T-helper 22 cell (primary cell): ENCODE measurements around the gene DCT.

Experiments used
- DNase-seq: peaks from one replicate; pipeline ENCODE4 v3.0.0-alpha.2; 2020; ENCODE audit warnings: low read depth

Gene DCT

GRCh38 chr13:94454334-94454733, 25.1 kb downstream of the DCT start:
- DNase-seq = no peak

DNA sequence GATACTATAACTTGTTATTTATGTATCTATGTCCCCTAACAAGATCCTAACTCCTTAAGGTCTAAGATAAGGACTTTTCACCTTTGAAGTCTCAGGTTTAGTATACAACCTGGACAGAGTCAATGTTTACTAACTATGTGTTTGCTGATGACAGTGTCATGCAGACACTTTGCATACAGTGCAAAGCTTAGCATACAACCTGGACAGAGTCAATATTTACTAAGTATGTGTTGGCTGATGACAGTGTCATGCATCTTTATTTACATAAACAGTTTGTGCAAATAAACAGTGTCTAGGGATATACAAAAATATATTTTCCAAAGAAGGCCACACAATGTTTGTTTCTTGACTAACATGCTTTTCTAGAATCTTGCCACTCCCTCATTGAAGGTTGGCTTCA, 34.7 kb downstream of the DCT start:
- DNase-seq = no peak

DNA sequence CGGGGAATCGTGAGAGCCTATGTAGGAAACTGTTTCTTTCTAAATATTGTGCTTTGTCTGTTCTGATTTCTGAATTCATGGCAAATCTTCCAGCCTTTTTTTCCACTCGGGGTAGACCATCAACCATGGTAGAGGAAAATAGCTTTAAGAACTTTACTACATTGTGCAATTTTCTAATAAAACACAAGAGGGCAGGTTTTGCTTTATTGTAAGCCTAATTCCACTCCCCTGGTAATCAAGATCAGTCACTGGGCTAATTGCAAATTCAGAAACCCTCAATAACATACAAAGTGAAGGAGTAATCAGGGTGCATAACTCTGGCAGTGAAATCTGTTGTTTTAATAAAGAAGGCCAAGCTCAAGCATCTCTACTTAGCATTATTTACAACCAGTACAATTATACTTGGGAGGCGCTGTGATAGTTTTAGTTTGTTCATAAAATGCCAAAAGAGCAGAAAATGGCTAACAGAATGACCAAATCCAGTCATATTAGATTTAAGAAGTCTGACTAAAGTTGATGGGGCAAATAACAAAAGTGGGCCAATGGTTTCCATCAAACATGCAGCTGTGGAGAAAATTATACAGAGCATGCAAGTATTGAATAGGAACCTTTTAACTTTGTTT, 43.8 kb downstream of the DCT start:
- DNase-seq = no peak

GRCh38 chr13:94433055-94433961, 46.2 kb downstream of the DCT start:
- DNase-seq = no peak

- no peak for DNase-seq
Observed at GRCh38 chr13:94431987-94432386, 47.5 kb downstream of the DCT start.

GRCh38 chr13:94431574-94431973, 47.9 kb downstream of the DCT start:
- no peak for DNase-seq

- DNase-seq = no peak
Observed at GRCh38 chr13:94427313-94427953, 52.0 kb downstream of the DCT start.

- DNase-seq = no peak
Observed at GRCh38 chr13:94419925-94420305, 59.6 kb downstream of the DCT start.

GRCh38 chr13:94419304-94419924, 60.1 kb downstream of the DCT start:
- DNase-seq = no peak

GRCh38 chr13:94417294-94417693, 62.2 kb downstream of the DCT start:
- DNase-seq = no peak

- DNase-seq = no peak
Observed at GRCh38 chr13:94416454-94417080, 62.9 kb downstream of the DCT start.

DNA sequence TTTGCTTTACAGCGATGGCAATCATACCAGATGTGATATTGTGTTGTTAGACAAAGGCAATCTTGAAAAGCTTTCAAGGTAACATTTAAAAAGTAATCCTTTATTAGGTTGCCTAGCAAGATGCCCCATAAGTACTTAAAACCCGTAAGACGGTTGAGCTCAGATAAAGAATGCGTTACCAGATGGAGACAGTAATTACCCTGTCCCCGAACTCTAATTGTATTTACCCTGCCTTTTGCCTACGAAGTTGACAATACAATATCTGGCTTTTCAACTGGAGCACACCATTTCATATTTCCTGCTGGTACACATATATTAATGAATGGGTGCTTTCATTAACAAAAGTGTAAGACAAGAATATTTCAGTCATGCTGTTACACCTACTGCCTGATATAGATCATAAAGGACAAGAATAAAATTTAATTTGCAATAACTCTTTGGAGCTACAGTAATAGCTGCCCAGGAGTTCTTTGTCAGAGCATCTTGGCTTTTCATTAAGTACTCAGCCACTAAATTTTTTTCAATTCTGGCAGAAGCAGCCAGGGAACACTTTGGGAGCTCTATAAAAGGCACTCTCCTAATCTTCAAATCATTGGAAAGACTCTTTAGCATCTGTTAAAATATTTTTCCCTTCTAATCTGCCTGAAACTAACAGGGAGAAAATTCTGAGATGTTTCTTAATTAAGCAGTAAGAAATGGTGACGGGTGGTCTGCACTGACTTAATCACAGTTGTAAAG, 63.8 kb downstream of the DCT start:
- DNase-seq = no peak

- DNase-seq = no peak
Observed at GRCh38 chr13:94414708-94415107, 64.8 kb downstream of the DCT start.

GRCh38 chr13:94414141-94414540, 65.3 kb downstream of the DCT start:
- no peak for DNase-seq

GRCh38 chr13:94413598-94413944, 65.9 kb downstream of the DCT start:
- DNase-seq = no peak

- DNase-seq = no peak
Observed at GRCh38 chr13:94412870-94413597, 66.4 kb downstream of the DCT start.

DNA sequence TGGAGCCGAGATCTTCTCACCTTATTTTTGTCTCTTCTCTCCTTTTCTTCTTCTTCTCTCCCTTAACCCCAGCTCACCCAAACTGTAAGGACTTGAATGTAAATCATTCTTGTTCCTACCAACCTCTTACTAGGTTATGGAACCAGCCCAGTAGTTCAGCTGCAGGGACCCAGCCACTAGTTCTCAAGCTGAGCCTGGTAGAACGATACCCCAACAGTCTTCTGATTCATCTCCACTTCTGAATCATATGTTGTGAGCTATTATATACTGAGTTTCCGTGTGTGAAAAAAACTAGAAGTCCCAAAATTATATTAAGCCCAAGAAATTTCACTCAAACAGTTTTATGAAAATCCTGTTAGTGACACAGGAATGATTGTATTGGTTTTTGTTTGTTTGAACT, 67.7 kb downstream of the DCT start:
- DNase-seq = no peak

GRCh38 chr13:94408314-94409036, 71.0 kb downstream of the DCT start:
- DNase-seq = no peak

DNA sequence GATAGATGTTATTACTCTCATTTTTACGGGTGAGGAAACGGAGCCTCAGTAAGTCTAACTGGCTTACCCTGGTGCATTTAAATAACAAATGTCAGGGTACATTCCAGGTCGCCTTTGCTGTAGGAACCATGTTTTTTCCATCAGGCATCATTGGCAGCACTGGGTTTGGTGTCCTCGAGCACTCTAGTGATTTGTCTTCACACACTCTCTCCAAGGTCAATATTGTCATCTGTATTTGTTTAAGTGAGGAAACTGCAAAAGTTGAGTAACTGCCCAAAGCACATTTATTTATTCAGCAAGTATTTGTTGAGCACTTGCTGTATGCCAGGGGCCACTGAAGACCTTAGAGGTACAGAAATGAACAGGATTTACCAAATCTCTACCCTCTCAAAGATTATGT, 78.6 kb downstream of the DCT start:
- no peak for DNase-seq

- no peak for DNase-seq
Observed at GRCh38 chr13:94399812-94400211, 79.7 kb downstream of the DCT start.
